ENCODE data around the gene PCDH15.

DNA sequence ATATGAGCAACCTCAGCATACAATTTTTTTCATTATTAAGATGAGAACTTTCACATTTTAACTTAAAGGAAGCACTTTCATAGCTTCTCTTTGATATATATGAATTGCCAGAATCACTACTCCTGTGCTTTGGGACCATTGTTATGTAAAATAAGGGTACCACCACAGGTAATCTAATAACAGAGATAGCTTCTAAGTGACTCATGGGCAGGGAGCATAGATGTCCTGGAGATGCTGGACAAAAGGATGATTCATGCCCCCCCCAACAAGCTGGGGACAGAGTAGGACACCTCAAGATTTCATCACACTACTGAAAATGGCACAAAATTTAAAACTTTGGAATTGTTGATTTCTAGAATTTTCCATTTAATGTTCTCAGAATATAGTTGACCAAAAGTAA lies 641.1 kb downstream of the PCDH15 start:
- TF ChIP-seq CTCF (IDR thresholded peaks at IDR 0.05), result no peak
- no peak for TF ChIP-seq POLR2A (IDR thresholded peaks at IDR 0.05)

Data from testis (tissue), 2 donors.